ENCODE data around the gene PROKR1.

Gene PROKR1

GRCh38 chr2:68700560-68700959 is 57.2 kb downstream of the PROKR1 start:
- no peak for DNase-seq

- DNase-seq, result no peak
Measured at GRCh38 chr2:68706637-68707036, 63.3 kb downstream of the PROKR1 start.
